NCI-H510A treated with DMSO at 0.1 percent for 48 hours (cell line): ENCODE data around the gene FZD4.
"Not testable (repeated sequence)": the region's sequence is repeated elsewhere in the genome, so short reads cannot be mapped to it uniquely, and the experiment has no call there.

Source experiments
- DNase-seq: peaks from one replicate; lab custom pipeline; 2025; lab: John Stamatoyannopoulos, UW

Gene FZD4

GRCh38 chr11:86955361-86956120 lies at the start of gene FZD4:
Gene FZD4 (minus strand): TSS chr11:86955395. CDS start chr11:86955085, 310 bp downstream.
- peak; percentile 87 for DNase-seq

GRCh38 chr11:87004281-87004680 lies 49.1 kb upstream of the FZD4 start:
- DNase-seq: not testable (repeated sequence)

GRCh38 chr11:87002918-87003317 lies 47.7 kb upstream of the FZD4 start:
- DNase-seq: no peak

- DNase-seq: no peak
These were observed 44.9 kb upstream of the FZD4 start for GRCh38 chr11:86999859-87000753.

GRCh38 chr11:86999388-86999787 lies 44.2 kb upstream of the FZD4 start:
- DNase-seq: no peak

- no peak for DNase-seq
These were observed 41.9 kb upstream of the FZD4 start for GRCh38 chr11:86996953-86997570.

GRCh38 chr11:86993031-86993430 lies 37.8 kb upstream of the FZD4 start:
- no peak for DNase-seq

- not testable (repeated sequence) for DNase-seq
These were observed 37.1 kb upstream of the FZD4 start for GRCh38 chr11:86992340-86992739.

- DNase-seq: no peak
These were observed 36.1 kb upstream of the FZD4 start for GRCh38 chr11:86991341-86991740.

- no peak for DNase-seq
These were observed 35.3 kb upstream of the FZD4 start for GRCh38 chr11:86990515-86990914.

- no peak for DNase-seq
These were observed 34.8 kb upstream of the FZD4 start for GRCh38 chr11:86990031-86990430.

GRCh38 chr11:86988351-86988881 lies 33.2 kb upstream of the FZD4 start:
- peak; percentile 11 for DNase-seq

- DNase-seq: no peak
These were observed 32.5 kb upstream of the FZD4 start for GRCh38 chr11:86987679-86988078.

- DNase-seq: no peak
These were observed 29.5 kb upstream of the FZD4 start for GRCh38 chr11:86984701-86985100.

GRCh38 chr11:86983021-86983488 lies 27.9 kb upstream of the FZD4 start:
- DNase-seq: no peak

- DNase-seq: no peak
These were observed 26.8 kb upstream of the FZD4 start for GRCh38 chr11:86981777-86982540.

GRCh38 chr11:86980086-86980796 lies 25.0 kb upstream of the FZD4 start:
- DNase-seq: no peak

- DNase-seq: peak; percentile 34
These were observed 23.8 kb upstream of the FZD4 start for GRCh38 chr11:86978756-86979608.

- no peak for DNase-seq
These were observed 23.1 kb upstream of the FZD4 start for GRCh38 chr11:86978247-86978646.
